NCI-H2081 (cell line): ENCODE data around the gene XRN1.
"Not testable (repeated sequence)": the region's sequence is repeated elsewhere in the genome, so short reads cannot be mapped to it uniquely, and the experiment has no call there.

Experiments
- DNase-seq, 2 experiments: peaks; one replicate each; lab custom pipeline; 2025; lab: John Stamatoyannopoulos, UW

XRN1 gene

GRCh38 chr3:142447852-142448823 is at the start of gene XRN1:
XRN1 (minus strand) TSS chr3:142448037; CDS start chr3:142447944, 93 bp downstream.
- DNase-seq: peak; percentile 95 to 96

GRCh38 chr3:142495103-142495502 is 47.3 kb upstream of the XRN1 start:
- DNase-seq: no peak

DNA sequence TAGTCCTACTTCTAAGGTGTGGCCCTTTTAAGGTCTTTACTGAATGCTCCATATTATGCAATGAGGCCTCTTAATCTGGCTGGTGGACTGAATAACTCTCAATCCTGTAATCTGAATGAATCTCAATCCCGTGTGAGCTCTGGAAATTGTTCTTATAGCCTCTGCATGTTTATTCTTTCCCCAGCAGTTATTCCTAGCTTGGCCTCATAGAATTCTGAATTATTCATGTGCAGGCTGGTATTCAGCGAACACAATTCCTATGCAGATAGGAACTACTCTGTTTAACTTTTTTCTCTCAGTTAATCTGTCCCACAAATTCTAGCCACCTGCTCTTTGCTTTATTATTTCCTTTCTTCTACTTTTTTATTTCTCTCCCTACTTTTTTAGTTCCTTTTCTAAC is 44.3 kb upstream of the XRN1 start:
- no peak for DNase-seq

DNA sequence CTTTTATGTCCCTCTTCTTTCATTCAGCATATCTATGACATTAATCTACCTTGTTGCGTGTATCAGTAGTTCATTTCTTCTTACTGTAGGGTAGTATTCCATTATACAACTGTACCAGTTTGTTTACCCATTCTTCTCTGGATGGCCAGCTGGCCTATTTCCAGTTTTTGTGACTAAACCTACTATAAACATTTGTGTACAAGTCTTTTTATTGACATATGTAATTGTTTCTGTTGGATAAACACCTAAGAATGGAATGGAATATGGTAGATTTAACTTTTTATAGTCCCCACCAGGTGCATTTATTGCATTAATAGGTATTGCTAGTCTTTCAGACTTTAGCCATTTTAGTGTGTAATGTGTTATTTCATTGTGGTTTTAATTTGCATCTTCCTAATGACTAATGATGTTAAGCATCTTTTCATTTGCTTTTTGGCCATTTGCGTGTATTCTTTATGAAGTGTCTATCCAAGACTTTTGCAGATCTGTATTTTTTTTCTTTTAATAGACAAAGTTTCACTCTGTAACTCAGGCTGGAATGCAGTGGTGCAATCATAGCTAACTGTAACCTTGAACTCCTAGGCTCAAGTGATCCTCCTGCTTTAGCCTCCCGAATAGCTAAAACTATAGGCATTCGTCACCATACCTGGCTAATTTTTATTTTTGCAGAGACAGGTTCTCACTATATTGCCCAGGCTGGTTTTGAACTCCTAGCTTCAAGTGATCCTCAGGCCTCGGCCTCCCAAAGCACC is 41.9 kb upstream of the XRN1 start:
- DNase-seq: peak in 1 of 2 experiments; percentile 21

DNA sequence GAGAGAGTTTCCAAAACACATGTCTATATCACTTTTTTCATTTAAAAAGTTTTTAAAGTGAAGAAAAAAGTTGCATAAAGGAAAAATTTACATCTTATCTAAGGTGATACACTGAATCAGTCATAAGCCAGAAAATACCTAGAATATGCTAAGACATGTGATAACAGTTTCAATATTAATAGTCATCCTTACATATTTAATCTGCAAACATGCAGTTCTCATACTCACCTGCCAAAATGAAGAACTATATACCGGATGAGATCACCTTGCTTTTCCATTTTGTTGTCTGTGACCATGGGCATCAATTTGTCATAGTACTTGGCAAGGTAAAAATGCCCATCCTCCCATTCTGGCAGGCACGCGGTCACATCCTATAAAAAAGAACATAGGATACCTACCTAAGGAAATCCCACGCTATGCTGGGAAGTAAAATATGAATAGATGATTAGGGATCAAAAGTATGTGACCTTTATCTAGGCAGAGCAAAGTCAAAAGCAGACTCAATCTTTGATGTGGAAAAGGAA is 37.1 kb upstream of the XRN1 start:
- DNase-seq: no peak

GRCh38 chr3:142481196-142481595 is 33.4 kb upstream of the XRN1 start:
- DNase-seq: no peak

DNA sequence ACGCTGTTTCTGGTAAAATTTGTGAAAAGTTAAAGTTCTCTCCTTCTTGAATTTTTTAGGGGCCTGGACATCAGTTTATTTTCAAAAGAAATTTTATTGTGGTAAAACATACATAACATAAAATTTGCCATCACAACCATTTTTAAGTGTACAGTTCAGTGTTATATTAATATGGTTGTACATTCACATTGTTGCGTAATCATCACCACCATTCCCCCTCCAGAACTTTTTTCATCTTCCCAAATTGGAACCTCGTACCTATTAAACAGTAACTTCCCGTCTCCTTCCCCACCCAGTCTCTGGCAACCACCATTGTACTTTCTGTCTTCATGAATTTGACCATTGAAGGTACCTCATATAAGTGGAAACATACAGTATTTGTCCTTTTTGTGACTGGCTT is 23.0 kb upstream of the XRN1 start:
- no peak for DNase-seq

- no peak for DNase-seq
Measured at GRCh38 chr3:142468456-142468855, 20.6 kb upstream of the XRN1 start.

- no peak for DNase-seq
Measured at GRCh38 chr3:142467768-142468167, 19.9 kb upstream of the XRN1 start.

- DNase-seq: no peak
Measured at GRCh38 chr3:142460689-142461088, 12.9 kb upstream of the XRN1 start.

- no peak for DNase-seq
Measured at GRCh38 chr3:142459929-142460328, 12.1 kb upstream of the XRN1 start.

DNA sequence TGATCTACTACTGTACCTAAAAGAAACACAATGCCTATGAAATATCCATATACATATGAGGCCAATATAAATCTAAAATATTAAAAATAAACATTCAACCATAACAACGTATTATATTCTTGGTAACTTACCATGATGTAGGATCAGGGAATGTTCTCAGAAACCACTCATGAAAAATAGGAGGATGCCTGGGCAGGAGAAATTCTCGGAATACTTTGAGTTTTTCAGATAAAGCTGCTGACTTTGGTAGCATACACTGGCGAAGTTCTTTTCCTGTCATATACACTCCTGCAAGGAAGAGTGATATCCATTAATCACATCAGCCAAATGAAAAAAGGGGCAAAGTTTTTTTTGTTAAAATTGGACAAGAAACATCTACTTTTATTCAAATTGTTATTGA is 11.3 kb upstream of the XRN1 start:
- no peak for DNase-seq

DNA sequence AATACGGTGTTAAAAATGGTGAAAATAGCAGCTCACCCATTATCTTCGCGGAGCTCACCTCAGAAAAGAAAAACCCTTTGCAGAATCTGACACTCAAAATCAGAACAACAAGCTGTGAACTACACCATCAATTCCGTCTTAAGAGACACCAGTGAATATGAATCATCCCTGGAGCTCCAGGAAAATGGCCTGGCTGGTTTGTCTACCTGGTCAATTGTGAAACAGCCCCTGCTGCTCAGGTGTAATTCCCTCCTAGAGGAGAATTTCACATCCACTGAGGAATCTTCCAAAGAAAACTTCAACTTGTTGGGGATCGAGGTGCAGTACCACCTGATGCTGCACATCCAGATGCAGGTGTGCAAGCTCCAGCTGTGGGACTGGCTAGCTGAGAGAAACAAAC is 3.0 kb upstream of the XRN1 start:
- DNase-seq: no peak

GRCh38 chr3:142450189-142450588 is 2.4 kb upstream of the XRN1 start:
- no peak for DNase-seq

DNA sequence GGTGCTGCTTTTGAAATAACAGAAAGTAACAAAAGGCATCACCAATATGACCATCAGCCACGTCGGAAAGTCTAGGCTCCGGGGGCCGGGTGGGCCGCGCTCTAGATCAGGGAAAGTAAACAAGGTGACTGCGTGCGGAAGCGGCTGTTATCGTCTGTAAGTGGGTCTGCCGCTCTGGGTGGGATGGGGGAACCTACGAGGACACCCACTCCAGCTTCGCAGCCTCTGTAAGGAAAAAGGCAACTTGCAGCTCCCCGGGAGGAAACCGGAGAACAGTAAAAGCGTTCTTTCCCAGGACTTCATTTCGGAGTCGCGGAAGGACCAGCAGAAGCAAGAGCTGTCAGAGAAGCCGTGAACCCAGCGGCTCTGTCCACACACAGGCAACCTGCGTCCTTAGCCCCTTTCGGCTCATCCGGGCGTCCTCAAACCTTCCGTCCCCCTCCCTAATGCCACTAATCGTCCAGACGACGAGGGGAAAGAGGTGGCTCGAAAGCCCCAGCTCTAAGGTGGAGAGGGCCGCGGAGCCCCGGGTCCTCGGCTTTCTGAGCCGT is 461 bp downstream of the XRN1 start:
- peak; percentile 24 to 67 for DNase-seq

- no peak for DNase-seq
Measured at GRCh38 chr3:142445816-142446254, 2.0 kb downstream of the XRN1 start.

DNA sequence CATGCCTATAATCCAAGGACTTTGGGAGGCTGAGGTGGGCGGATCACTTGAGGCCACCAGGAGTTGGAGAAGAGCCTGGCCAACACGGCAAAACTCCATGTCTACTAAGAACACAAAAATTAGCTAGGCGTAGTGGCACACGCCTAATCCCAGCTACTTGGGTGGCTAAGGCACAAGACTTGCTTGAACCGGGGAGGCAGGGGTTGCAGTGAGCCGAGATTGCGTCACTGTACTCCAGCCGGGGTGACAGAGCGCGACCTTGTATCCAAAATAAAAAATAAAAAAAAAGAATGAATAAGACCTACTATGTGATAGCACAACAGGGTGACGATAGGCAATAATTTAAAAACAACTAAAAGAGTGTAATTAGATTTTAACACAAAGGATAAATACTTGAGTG is 3.5 kb downstream of the XRN1 start:
- no peak for DNase-seq

GRCh38 chr3:142443060-142443459 is 4.8 kb downstream of the XRN1 start:
- not testable (repeated sequence) for DNase-seq

- not testable (repeated sequence) for DNase-seq
Measured at GRCh38 chr3:142439499-142440220, 8.2 kb downstream of the XRN1 start.

DNA sequence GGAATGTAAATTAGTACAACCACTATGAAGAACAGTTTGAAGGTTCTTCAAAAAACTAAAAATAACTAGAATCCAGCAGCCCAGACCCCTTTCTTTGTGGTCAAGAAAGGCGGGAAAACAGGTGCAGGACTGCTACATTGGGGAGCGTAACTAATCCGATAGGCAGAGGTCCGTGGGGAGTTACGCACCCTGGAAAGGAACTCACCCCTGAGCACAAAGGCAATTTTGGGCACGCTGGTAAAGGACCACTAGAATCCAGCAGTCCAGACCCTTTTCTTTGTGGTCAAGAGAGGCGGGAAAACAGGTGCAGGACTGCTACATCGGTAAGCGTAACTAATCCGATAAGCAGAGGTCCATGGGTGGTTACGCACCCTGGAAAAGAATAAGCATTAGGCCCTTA is 9.7 kb downstream of the XRN1 start:
- DNase-seq: not testable (repeated sequence)

DNA sequence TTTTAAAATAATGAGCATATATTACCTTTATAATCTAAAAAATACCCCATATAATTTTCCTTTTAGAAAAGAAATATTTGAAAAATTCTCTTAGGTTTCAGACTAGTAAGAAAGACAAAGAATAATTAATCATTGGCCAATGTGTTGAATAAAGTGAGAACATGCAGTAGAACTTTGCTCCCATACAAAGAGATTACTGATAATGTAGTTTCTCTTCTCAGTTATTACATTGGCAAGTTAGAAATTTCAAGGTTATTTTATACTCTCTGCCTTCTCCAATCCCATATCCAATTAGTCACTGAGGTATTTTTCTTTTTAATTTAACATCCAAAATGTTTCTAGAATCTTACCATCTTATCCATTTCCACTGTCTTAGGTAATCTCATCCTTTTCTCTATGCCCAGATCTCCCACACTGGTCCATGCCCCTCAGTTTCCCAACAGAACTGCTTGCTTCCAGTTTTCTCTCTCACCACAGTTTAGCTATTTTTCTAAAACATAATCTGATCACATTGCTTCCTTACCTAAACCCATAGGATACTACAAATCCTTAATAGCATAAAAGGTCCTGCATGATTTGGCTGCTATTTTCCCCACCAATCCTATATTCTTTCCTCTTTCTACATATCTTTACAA is 10.8 kb downstream of the XRN1 start:
- no peak for DNase-seq
